GM10248 (cell line): ENCODE measurements around the gene MPP1.

Experiments used
- CTCF ChIA-PET: fragments of 300-600 bp; sonication (Branson Sonifier 250); formaldehyde crosslinking; extraction: SDS; loops from one replicate; lab custom pipeline; 2021; ENCODE audit warnings: antibody characterized with exemption; lab: Yijun Ruan, JAX
- POLR2A ChIA-PET: fragments of 350-650 bp; sonication (Branson Sonifier 250); formaldehyde crosslinking; extraction: SDS; loops from one replicate; lab custom pipeline; 2020; ENCODE audit warnings: antibody characterized with exemption; lab: Yijun Ruan, JAX
- DNase-seq: peaks from one replicate; pipeline ENCODE4 v3.0.0; 2012; ENCODE audit errors: extremely low spot score
- TF ChIP-seq, protein P1 (sequence below): IDR thresholded peaks from 2 replicates; pipeline ENCODE4 v1.5.1; 2012; ENCODE audit warnings: mild to moderate bottlenecking, low read depth; ENCODE audit errors: extremely low read depth, missing control alignments, control extremely low read depth

The MPP1 gene

DNA sequence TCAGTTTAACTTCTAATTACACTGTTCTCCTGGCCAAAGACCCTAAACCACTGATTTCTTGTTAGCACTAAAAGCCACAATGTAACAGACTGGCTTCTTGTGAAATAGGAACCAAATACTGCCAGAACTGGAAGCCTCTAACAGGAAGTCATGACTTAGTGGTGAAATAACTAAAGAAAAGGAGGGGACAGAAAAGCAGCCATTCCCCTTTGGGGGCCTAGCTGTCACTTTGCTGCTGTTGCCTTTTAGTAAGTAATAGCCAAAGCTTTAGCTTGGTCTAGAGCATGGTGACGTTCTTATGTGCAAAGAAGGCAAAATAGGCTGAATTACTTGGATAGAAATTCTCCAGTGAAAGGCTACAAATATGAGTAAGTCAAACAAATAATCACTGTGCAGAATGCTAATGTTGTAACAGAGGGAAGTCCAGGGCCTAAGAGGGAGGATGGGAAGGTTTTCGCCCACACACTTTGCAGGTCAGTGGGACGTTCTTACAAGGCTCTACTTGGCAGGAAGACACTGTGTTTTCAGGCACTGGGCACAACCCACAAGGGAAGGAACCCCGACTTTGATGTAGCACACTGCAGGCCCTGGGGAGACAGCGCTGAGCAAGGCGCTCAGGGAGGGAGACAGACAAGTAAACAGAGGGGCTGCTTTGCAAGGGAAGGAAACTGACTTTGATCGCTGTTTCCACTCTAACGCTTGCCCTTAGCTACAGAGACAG, 71.1 kb downstream of the MPP1 start:
- DNase-seq: no peak
- ChIA-PET POLR2A (no interaction called here), CTCF (interaction anchor here (4.8 kb wide), 1 partner anchor 15 kb away, joined by 21 read pairs; no protein-coding TSS in a partner anchor)

DNA sequence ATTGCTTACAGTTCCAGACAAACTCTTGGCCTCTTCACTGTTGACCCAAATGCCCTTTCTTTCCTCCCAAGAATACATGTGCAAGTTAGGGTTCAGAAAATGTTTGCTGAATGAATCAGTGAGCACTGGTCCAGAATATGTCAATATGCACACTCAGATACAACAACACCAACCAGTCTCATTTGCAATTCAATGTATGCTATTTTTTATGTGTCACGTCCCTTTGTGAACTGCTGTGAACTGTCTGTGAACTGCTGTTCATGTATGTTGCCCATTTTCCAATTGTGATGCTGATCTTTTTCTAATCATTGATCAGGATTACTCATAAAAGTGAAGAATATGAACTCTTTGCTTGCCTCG, 72.2 kb downstream of the MPP1 start:
- no peak for DNase-seq
- ChIA-PET CTCF (interaction anchor here (1.1 to 4.8 kb wide), 2 partner anchors 16 to 107 kb away, joined by 3 to 21 read pairs; no protein-coding TSS in a partner anchor), POLR2A (no interaction called here)
- TF ChIP-seq, protein P1, sequence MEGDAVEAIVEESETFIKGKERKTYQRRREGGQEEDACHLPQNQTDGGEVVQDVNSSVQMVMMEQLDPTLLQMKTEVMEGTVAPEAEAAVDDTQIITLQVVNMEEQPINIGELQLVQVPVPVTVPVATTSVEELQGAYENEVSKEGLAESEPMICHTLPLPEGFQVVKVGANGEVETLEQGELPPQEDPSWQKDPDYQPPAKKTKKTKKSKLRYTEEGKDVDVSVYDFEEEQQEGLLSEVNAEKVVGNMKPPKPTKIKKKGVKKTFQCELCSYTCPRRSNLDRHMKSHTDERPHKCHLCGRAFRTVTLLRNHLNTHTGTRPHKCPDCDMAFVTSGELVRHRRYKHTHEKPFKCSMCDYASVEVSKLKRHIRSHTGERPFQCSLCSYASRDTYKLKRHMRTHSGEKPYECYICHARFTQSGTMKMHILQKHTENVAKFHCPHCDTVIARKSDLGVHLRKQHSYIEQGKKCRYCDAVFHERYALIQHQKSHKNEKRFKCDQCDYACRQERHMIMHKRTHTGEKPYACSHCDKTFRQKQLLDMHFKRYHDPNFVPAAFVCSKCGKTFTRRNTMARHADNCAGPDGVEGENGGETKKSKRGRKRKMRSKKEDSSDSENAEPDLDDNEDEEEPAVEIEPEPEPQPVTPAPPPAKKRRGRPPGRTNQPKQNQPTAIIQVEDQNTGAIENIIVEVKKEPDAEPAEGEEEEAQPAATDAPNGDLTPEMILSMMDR: no peak

More for the DNA sequence above, 71.1 kb downstream of the MPP1 start:
- TF ChIP-seq, protein P1: no peak

DNA sequence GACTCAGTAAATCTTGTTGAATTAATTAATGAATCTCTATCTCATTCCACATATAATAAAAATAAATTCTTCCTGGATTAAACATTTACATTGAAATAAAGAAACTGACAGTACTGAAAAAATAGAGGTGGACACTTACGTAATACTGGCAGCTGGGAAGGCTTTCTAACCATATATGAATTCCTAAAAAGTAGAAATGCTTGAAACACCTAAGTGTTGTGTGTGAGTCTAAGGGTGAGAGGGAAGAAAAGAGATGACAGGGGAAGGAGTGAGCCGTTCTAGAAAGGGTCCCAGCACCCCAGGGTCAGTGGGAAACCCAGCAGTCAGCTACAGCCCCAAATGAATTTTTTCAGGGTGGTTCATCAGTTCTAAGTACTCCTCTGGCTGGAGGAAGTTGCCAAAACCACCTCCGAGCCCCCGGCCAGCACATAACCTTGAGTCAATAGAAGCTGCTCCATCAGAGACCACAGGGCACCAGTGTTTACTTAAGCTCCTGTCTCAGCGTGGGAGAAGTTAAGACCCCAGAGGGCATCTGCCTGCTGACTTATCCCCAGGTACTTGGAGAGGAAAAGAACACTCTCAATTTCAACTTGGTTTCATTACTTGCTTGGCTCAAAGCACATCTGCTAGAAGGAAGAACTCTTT, 72.7 kb downstream of the MPP1 start:
- POLR2A ChIA-PET: no interaction called here
- no peak for DNase-seq
- TF ChIP-seq, protein P1: no peak
- CTCF ChIA-PET: interaction anchor here (1.1 to 4.8 kb wide), 2 partner anchors 16 to 108 kb away, joined by 3 to 21 read pairs; no protein-coding TSS in a partner anchor

DNA sequence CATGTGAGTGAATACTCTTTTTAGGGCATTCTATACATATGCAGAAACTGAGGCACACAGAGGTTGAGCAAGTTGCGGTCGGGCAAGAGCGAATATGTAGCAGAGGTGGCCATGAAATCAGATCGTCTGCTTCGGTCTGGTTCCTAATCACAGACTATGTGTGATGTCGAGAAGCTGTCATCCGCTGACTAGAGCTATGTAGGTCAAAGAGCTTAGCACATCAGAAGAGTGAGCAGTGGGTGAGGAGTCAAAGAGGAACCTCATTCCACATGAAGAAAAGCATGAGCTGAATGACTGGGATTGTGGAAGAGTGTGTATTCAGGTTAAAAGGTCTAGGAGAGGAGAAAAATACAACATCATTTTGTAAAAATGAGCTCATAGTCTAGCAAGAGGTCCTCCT, 73.4 kb downstream of the MPP1 start:
- CTCF ChIA-PET: interaction anchor here (1.1 to 4.8 kb wide), 2 partner anchors 17 to 108 kb away, joined by 3 to 21 read pairs; no protein-coding TSS in a partner anchor
- TF ChIP-seq, protein P1: no peak

DNA sequence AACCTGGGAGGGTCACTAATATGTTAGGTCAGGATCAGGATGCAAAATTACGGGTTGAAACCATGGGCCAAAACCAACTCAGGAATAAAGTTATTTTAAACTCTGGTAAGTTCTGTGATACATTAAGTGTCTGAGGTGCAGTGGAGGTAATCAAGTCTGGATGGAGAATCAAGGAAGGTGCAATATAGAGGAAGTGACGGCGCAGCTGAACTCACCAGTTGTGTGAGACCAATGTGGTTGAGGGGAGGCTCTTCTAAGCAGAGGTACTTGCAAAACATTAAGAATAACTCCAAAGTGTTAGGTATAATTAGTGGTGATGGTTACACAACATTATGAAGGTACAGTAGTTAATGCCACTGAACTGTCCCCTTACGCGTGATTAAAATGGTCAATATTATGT, 74.1 kb downstream of the MPP1 start:
- TF ChIP-seq, protein P1: no peak
- DNase-seq: no peak
- ChIA-PET POLR2A (no interaction called here), CTCF (no interaction called here)

More for the DNA sequence above, 73.4 kb downstream of the MPP1 start:
- DNase-seq: no peak
- POLR2A ChIA-PET: no interaction called here

DNA sequence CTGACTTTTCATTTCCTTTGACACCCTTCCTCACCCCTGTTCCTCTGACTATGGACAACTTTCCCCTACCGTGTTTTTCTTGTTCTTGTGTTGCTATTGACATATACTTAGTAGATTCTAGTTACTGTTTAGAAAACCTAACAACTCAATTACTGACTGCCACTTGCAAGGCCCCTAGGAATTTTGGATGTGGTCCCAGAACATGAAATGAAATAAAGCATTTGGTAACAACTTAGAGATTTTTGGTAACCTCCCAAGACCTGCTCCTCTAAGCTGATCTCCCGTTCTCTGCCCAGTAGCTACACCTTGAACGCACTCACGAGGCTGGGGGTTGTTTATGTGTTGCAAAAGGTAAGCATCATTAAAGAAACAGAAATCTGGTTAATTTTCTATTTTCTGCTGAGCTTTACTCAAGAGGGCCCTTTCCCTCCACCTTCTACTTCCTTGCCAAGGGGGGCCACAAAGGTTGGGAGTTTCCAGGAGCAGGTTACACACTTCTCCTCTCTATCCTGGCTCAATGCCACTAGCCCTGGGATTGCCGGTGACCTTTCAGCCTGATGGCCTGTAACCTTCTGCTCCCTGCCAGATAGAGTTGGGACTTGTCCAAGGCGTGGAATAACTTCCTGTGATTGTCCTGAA, 74.9 kb downstream of the MPP1 start:
- CTCF ChIA-PET: no interaction called here

More for the DNA sequence above, 74.9 kb downstream of the MPP1 start:
- POLR2A ChIA-PET: no interaction called here
- TF ChIP-seq, protein P1: no peak
- no peak for DNase-seq
